ENCODE measurements around the gene NLGN1.
"Not testable (repeated sequence)": the region's sequence is repeated elsewhere in the genome, so short reads cannot be mapped to it uniquely, and the experiment has no call there.

NLGN1 gene

DNA sequence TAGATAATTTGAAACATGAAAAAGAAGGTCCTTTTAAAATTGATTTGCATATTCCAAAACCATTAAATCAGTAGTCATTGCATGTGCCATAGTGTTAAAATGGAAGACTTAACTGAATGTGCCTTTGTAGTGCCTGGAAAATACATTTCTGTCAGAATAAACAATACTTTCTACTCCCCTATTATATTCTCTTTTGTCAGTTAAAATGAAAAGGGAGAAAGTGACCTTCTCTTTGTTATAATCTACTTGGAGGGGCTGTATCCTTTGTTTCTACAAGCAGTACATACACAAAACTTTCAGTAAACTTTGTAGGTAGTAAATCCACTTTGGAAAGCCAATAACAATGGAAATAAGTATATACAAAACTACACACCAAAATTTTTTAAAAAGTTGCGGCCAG is 189.5 kb downstream of the NLGN1 start:
- H3K27me3 ChIP-seq: peaks cover 52% of the 10 kb centered on the region
- H3K36me3 ChIP-seq: no peaks in the 10 kb centered on the region
- H3K4me3 ChIP-seq (ENCODE audit: low read depth in 1 of 2, low read length in 1 of 2): no peak overlapping the region
- H3K27ac ChIP-seq: no peak overlapping the region
- TF ChIP-seq, protein P1, sequence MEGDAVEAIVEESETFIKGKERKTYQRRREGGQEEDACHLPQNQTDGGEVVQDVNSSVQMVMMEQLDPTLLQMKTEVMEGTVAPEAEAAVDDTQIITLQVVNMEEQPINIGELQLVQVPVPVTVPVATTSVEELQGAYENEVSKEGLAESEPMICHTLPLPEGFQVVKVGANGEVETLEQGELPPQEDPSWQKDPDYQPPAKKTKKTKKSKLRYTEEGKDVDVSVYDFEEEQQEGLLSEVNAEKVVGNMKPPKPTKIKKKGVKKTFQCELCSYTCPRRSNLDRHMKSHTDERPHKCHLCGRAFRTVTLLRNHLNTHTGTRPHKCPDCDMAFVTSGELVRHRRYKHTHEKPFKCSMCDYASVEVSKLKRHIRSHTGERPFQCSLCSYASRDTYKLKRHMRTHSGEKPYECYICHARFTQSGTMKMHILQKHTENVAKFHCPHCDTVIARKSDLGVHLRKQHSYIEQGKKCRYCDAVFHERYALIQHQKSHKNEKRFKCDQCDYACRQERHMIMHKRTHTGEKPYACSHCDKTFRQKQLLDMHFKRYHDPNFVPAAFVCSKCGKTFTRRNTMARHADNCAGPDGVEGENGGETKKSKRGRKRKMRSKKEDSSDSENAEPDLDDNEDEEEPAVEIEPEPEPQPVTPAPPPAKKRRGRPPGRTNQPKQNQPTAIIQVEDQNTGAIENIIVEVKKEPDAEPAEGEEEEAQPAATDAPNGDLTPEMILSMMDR (IDR thresholded peaks at IDR 0.05): no peak
- no peaks in the 10 kb centered on the region for H3K9me3 ChIP-seq
- H3K4me1 ChIP-seq (ENCODE audit: control insufficient read depth in 1 of 2, insufficient read depth in 1 of 2, low read depth in 1 of 2, low read length in 1 of 2): no peaks in the 10 kb centered on the region

DNA sequence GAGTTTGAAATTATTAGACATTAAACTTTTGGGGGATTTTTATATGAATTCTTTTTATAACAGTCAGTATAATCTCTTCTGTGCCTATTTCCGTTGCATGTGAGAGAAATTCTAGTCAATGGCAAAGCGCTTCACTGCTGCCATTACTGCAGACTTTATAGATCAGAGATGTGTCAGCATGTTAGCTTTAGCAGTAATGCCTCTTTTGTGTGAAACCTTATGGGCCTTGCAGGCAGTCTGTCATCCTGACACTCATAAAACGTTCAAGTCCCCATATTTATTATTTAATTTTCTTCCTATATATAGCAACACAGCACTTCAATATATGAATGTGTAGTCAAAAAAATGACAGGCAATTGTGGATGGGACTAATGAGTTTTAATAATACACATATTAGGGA is 191.0 kb downstream of the NLGN1 start:
- Histone ChIP-seq H3K36me3 (no peaks in the 10 kb centered on the region), H3K4me1 (ENCODE audit: control insufficient read depth in 1 of 2, insufficient read depth in 1 of 2, low read depth in 1 of 2, low read length in 1 of 2) (no peaks in the 10 kb centered on the region), H3K9me3 (no peaks in the 10 kb centered on the region), H3K4me3 (ENCODE audit: low read depth in 1 of 2, low read length in 1 of 2) (no peak overlapping the region), H3K27me3 (peaks cover 43% of the 10 kb centered on the region), H3K27ac (no peak overlapping the region)
- TF ChIP-seq, protein P1 (IDR thresholded peaks at IDR 0.05): no peak

DNA sequence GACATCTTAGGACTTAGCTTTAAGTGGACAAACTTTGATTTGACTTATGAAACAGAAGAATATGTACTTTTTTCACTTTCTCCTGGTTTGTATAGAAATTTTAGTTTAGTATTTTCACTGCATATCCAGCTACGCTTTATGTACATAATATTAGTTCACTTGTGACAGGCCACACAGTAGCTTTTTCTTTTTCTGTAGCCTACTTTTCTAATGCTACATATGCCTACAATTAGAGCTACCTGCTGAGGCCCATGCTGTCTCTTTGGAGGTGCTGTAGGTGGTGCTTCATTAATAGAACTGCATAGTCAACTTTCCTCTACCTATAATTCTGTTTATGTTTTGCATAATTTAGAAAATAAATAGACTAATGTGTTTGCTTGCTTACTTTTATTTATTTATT is 191.6 kb downstream of the NLGN1 start:
- Histone ChIP-seq H3K27me3 (peaks cover 37% of the 10 kb centered on the region), H3K36me3 (no peaks in the 10 kb centered on the region), H3K4me3 (ENCODE audit: low read depth in 1 of 2, low read length in 1 of 2) (no peak overlapping the region), H3K4me1 (ENCODE audit: control insufficient read depth in 1 of 2, insufficient read depth in 1 of 2, low read depth in 1 of 2, low read length in 1 of 2) (no peaks in the 10 kb centered on the region), H3K27ac (no peak overlapping the region), H3K9me3 (no peaks in the 10 kb centered on the region)
- TF ChIP-seq, protein P1 (IDR thresholded peaks at IDR 0.05): no peak

DNA sequence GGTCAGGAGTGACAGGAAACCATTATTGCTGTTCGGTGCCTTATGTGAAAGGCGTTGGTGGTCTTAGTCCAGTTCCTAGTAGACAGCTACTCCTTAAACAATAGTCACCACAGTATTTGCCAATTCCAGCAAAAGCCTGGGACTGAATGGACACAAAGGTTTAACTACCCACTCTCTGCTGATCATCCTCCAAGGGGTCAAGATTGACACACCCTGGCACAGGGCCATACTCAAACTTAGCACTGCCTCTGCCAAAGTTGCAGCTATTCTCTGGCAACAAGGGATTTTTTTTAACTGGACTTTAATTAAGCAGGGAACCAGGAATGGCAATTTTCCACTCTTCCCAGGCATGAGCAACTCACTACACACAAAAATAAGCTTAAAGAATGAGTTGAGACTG is 193.9 kb downstream of the NLGN1 start:
- Histone ChIP-seq H3K27ac (no peak overlapping the region), H3K36me3 (no peaks in the 10 kb centered on the region), H3K9me3 (no peaks in the 10 kb centered on the region), H3K27me3 (peaks cover 14% of the 10 kb centered on the region), H3K4me1 (ENCODE audit: control insufficient read depth in 1 of 2, insufficient read depth in 1 of 2, low read depth in 1 of 2, low read length in 1 of 2) (no peaks in the 10 kb centered on the region), H3K4me3 (ENCODE audit: low read depth in 1 of 2, low read length in 1 of 2) (no peak overlapping the region)
- TF ChIP-seq, protein P1 (IDR thresholded peaks at IDR 0.05): no peak

DNA sequence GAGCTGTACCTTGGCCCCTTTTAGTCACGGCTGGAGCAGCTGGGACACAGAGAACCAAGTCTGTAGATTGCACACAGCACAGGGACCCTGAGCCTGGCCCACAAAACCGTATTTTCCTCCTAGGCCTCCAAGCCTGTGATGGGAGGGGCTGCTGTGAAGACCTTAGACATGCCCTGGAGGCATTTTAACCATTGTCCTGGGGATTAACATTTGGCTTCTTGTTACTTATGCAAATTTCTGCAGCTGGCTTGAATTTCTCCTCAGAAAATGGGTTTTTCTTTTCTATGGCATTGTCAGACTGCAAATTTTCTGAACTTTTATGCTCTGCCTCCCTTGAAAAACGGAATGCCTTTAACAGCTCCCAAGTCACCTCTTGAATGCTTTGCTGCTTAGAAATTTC is 197.3 kb downstream of the NLGN1 start:
- H3K4me3 ChIP-seq (ENCODE audit: low read depth in 1 of 2, low read length in 1 of 2); H3K4me1 ChIP-seq (ENCODE audit: control insufficient read depth in 1 of 2, insufficient read depth in 1 of 2, low read depth in 1 of 2, low read length in 1 of 2); H3K36me3 ChIP-seq; H3K9me3 ChIP-seq; H3K27me3 ChIP-seq; H3K27ac ChIP-seq: not testable (repeated sequence)

DNA sequence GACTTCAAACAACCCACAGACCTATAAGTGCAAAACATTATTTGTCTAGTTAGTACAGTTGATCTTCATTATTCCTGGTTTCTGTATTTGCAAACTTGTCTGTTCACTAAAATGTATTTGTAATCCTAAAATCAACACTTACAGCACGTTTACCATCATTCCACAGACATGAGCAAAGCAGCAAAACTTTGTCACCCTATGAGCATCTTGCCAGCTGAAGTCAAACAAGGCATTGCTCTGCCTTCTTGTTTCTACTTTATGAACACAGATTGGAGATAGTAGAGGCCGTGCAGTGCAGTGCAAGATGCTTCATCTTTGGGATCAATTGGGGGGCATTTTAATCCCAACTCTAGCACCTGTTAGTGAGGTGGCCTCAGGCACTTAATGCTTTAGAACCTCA is 202.1 kb downstream of the NLGN1 start:
- Histone ChIP-seq H3K36me3 (no peaks in the 10 kb centered on the region), H3K27me3 (no peaks in the 10 kb centered on the region), H3K4me1 (ENCODE audit: control insufficient read depth in 1 of 2, insufficient read depth in 1 of 2, low read depth in 1 of 2, low read length in 1 of 2) (no peaks in the 10 kb centered on the region), H3K9me3 (no peaks in the 10 kb centered on the region), H3K27ac (no peak overlapping the region), H3K4me3 (ENCODE audit: low read depth in 1 of 2, low read length in 1 of 2) (no peak overlapping the region)
- TF ChIP-seq, protein P1 (IDR thresholded peaks at IDR 0.05): no peak
